Measurements from ENCODE around the gene TMEM151B.

GRCh38 chr6:44232676-44233566 lies 37.3 kb upstream of the TMEM151B start:
- TF ChIP-seq CTCF (IDR thresholded peaks at IDR 0.05; ENCODE audit: low read depth, low read length) (no peak), EZH2phosphoT487 (IDR thresholded peaks at IDR 0.05; ENCODE audit: low read depth) (no peak)

All from OCI-LY3 (cell line).